K562 (cell line): ENCODE results near the gene IGF2R. TPM values are rescaled to one million over a fixed set of nuclear protein-coding genes. Genes with fewer than 3 reads are reported as not detected.

Source experiments
- E2F6 ChIP-seq, 2 experiments: IDR thresholded peaks; 2 replicates each; pipeline ENCODE4 v1.6.1; 2011; ENCODE audit warnings: borderline replicate concordance in 1 of 2, control low read depth in 1 of 2, low read depth in 1 of 2, low read length in 1 of 2, mild to moderate bottlenecking in 1 of 2, mixed read lengths in 1 of 2, moderate library complexity in 1 of 2; ENCODE audit not compliant: insufficient read depth in 1 of 2, insufficient read length in 1 of 2, poor library complexity in 1 of 2, severe bottlenecking in 1 of 2; ENCODE audit errors: extremely low read depth in 1 of 2
- HNRNPL ChIP-seq: fragments of 200-400 bp; formaldehyde crosslinking; IDR thresholded peaks from 2 replicates; pipeline ENCODE4 v1.6.1; 2017; ENCODE audit warnings: low read depth, mild to moderate bottlenecking, low read length
- NFYB ChIP-seq: IDR thresholded peaks from 2 replicates; pipeline ENCODE4 v1.6.1; 2011; ENCODE audit warnings: mild to moderate bottlenecking, moderate library complexity; ENCODE audit not compliant: insufficient read length; ENCODE audit errors: extremely low read depth
- PBX2 ChIP-seq, 2 experiments: IDR thresholded peaks in 1 of 2; conservative IDR thresholded peaks in 1 of 2; 2 replicates each; pipeline ENCODE4 v1.6.1; 2016; ENCODE audit warnings: low read depth in 2 of 2, mild to moderate bottlenecking in 1 of 2, missing compliant biosample characterization in 1 of 2, missing genetic modification characterization in 1 of 2, moderate library complexity in 1 of 2
- PHB2 ChIP-seq: fragments of 450-650 bp; IDR thresholded peaks from 2 replicates; pipeline ENCODE4 v1.6.1; 2017; ENCODE audit warnings: low read depth
- PKNOX1 ChIP-seq: fragments of 450-650 bp; IDR thresholded peaks from 2 replicates; pipeline ENCODE4 v1.6.1; 2016
- RBBP5 ChIP-seq: fragments of 200-600 bp; sonication (generic); IDR thresholded peaks from 2 replicates; pipeline ENCODE4 v1.6.1; 2012; ENCODE audit warnings: borderline replicate concordance, mild to moderate bottlenecking, low read length, control low read depth, inconsistent platforms; ENCODE audit not compliant: insufficient read depth, poor library complexity, severe bottlenecking
- SMARCA5 ChIP-seq: fragments of 450-650 bp; IDR thresholded peaks from 2 replicates; pipeline ENCODE4 v1.6.1; 2016
- STAT6 ChIP-seq: sonication (generic); formaldehyde crosslinking; IDR thresholded peaks from 2 replicates; pipeline ENCODE4 v1.8.1; 2023; ENCODE audit warnings: mild to moderate bottlenecking, missing genetic modification reagents
- polyA plus RNA-seq, 8 experiments: library from polyadenylated mRNA; depleted of rRNA in 4 of 8; stranded (reverse) in 5 of 8; unstranded in 3 of 8; fragments of >200 nt; fragmentation: Nextera tagmentation in 2 of 8; fragmentation: Illumina TruSeq in 1 of 8; extraction: Ambion mirVana in 2 of 8; extraction: Trizol in 1 of 8; gene quantifications; 2 replicates each; pipeline versions ENCODE4 v1.2.1 to v1.2.3, GENCODE V29; 2011 to 2014; ENCODE audit warnings: inconsistent platforms in 1 of 8, missing spikeins in 1 of 8
- total RNA-seq, 7 experiments: library from RNA; depleted of rRNA in 6 of 7; stranded (reverse); fragments of >200 nt in 6 of 7; fragmentation: Illumina TruSeq in 2 of 7; extraction: Trizol in 2 of 7; gene quantifications; 2 replicates each; pipeline versions ENCODE4 v1.2.1 to v1.2.3, GENCODE V29; 2011 to 2021; ENCODE audit warnings: low replicate concordance in 1 of 7

Gene IGF2R
- total and polyA plus RNA-seq, 9 of the 15 experiments (the other 6 are each of a cell fraction or from before 2014, with no cell fraction given): 3.5 to 92.3 (median 34.5) TPM

- TF ChIP-seq STAT6 (CRISPR knock-in tag) (peak; percentile 85; the same call in 1 of the 2 replicates), SMARCA5 (no peak), PKNOX1 (peak; percentile 83), RBBP5 (peak; percentile 35), PBX2 (CRISPR knock-in tag; IDR thresholded peaks at IDR 0.05; ENCODE audit: low read depth) (no peak), PBX2 (tag; conservative IDR thresholded peaks at IDR 0.05; ENCODE audit: low read depth) (0 out of 2 replicates have a peak, but pooled peaks have one; percentile 14), PHB2 (no peak), E2F6 (IDR thresholded peaks at IDR 0.05; ENCODE audit: borderline replicate concordance in 1 of 2, extremely low read depth in 1 of 2, insufficient read depth in 1 of 2, insufficient read length in 1 of 2, low read depth in 1 of 2, low read length in 1 of 2, poor library complexity in 1 of 2, severe bottlenecking in 1 of 2) (peak in 1 of 2 experiments; percentile 15), HNRNPL (no peak), NFYB (peak; percentile 6)
Observed at GRCh38 chr6:159972506-159973268, 3.8 kb downstream of the IGF2R start (continued).
